GM12865 (cell line): ENCODE data around the gene LIN9.

Experiments
- DNase-seq: peaks from one replicate; pipeline ENCODE4 v3.0.0; 2010; ENCODE audit warnings: low read depth
- H3K4me3 ChIP-seq: 2 replicates; pipeline ENCODE4 v1.5.1; 2011; ENCODE audit warnings: mild to moderate bottlenecking, low read depth, low read length, control low read depth
- CTCF ChIP-seq: IDR thresholded peaks from 2 replicates; pipeline ENCODE4 v1.5.1; 2011; ENCODE audit warnings: low read length, control low read depth, low read depth, inconsistent platforms; ENCODE audit not compliant: insufficient read depth; ENCODE audit errors: missing control alignments

LIN9 gene

GRCh38 chr1:226308723-226309397, at the start of gene LIN9:
TSS of gene LIN9 (minus strand) at chr1:226309164. CDS start at chr1:226309139, 25 bp downstream.
- peak; percentile 94 for DNase-seq
- peak within 1 kb of the TSS; percentile 97 for H3K4me3 ChIP-seq
- no peak for TF ChIP-seq CTCF

- H3K4me3 ChIP-seq, result no peak overlapping the region
- no peak for DNase-seq
- no peak for TF ChIP-seq CTCF
Observed at GRCh38 chr1:226357416-226357815, 48.5 kb upstream of the LIN9 start.

GRCh38 chr1:226355669-226356551, 46.9 kb upstream of the LIN9 start:
- peak overlapping the region; percentile 6; the same call in 1 of the 2 replicates for H3K4me3 ChIP-seq
- peak; percentile 50 for DNase-seq
- TF ChIP-seq CTCF, result no peak

- no peak for TF ChIP-seq CTCF
- H3K4me3 ChIP-seq, result no peak overlapping the region
- DNase-seq, result no peak
Observed at GRCh38 chr1:226355016-226355415, 46.1 kb upstream of the LIN9 start.

- no peak for TF ChIP-seq CTCF
- DNase-seq, result no peak
- no peak overlapping the region for H3K4me3 ChIP-seq
Observed at GRCh38 chr1:226353698-226354525, 44.9 kb upstream of the LIN9 start.

GRCh38 chr1:226351709-226352108, 42.7 kb upstream of the LIN9 start:
- TF ChIP-seq CTCF, result no peak

More at GRCh38 chr1:226351709-226352108, 42.7 kb upstream of the LIN9 start:
- peak; percentile 22 for DNase-seq
- no peak overlapping the region for H3K4me3 ChIP-seq
